ENCODE data around the gene ANKIB1.
"Not testable (repeated sequence)": the region's sequence is repeated elsewhere in the genome, so short reads cannot be mapped to it uniquely, and the experiment has no call there.

The ANKIB1 gene

DNA sequence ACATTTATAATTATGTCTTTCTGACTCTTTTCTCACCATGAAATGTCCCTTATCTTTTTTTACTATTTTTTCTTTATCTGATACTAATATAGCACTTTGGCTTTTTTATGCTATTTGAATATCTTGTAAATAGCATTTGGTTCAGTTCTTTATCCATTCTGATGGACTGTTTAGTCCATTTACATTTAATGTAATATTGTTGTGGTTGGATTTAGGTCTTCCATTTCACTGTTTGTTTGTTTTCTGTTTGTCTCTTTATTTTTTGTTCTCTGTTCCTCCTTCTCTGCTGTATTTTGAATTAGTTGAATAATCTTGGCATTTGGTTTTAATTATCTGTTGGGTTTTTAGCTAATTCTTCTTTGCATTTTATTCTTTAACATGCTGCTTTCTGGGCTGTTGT lies 89.8 kb downstream of the ANKIB1 start:
- DNase-seq = no peak

GRCh38 chr7:92336662-92337340 lies 91.0 kb downstream of the ANKIB1 start:
- no peak for DNase-seq

GRCh38 chr7:92340016-92340415 lies 94.2 kb downstream of the ANKIB1 start:
- no peak for DNase-seq

DNA sequence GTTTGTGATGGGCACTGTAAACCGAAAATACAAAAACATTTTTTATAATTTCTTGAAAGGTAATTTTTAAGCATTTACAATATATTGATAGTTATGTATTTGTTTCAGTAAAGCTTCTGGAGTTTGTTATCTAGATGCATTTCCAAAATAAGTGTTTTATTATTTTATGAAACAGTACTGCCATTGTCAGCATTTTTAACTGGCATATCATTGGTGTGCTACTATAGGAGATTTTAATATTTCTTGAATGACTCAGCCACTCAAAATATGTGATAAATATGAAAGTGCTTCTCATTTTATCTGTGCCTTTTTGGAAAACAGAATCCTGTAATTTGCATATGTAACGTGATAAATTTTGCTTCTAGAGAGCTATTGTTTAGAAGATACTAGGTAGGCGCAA lies 97.9 kb downstream of the ANKIB1 start:
- DNase-seq = no peak

DNA sequence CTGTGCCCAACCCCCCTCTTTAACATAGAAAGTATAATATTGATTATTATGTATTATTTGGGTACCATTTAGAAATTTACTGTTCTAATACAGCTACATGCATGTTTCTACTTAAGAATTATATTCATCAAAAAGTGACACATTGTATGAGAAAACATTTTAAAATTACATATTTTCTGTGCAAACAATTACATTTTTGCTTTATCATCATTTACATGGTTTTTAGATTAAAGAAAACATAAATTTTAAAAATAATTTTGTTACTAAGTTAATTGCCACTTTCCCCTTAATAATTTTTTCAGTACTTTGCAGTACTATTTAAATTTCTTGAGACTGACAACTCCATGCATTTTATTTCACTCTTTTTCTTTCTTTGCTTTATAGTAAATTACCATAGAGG lies 106.2 kb downstream of the ANKIB1 start:
- no peak for DNase-seq

DNA sequence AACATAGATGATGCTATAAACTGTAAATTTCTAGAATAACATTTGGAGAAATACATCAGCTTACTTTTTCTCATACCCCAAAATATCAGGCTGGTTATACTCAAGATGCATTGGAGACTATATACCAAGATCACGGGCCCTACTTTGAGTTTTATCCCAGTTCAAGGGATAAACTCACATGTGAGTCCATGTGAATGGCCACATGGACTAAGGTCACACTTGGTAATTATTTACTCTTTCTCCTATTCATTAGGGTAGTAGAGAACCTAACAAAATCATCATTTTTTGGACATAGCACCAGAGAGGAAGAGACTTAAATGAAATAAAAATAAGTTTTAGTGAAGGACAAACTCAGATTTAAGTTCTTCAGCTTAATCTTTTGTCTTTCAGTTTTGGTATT lies 108.4 kb downstream of the ANKIB1 start:
- DNase-seq = no peak

DNA sequence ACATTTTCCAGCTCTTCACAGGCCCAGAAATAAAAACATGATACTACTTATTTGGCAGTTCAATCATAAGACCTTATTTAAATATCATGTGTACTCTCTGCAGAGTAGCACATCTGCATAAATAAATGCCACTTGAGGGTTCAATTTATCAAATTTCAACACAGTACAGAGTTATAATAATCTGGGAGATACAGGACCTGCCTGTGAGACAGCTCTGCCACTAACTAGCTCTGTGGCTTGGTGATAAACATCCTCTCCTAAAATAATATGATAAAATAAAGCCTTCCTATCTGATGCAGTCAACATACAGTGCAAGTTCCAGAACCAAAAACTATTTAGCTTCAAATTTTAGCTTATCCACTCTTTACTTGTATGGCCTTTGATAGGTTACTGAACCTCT lies 110.6 kb downstream of the ANKIB1 start:
- no peak for DNase-seq

- no peak for DNase-seq
Measured at GRCh38 chr7:92357260-92357659, 111.5 kb downstream of the ANKIB1 start.

GRCh38 chr7:92359179-92359578 lies 113.4 kb downstream of the ANKIB1 start:
- not testable (repeated sequence) for DNase-seq

GRCh38 chr7:92359801-92360200 lies 114.0 kb downstream of the ANKIB1 start:
- no peak for DNase-seq

- no peak for DNase-seq
Measured at GRCh38 chr7:92360387-92360786, 114.6 kb downstream of the ANKIB1 start.

GRCh38 chr7:92362131-92362530 lies 116.4 kb downstream of the ANKIB1 start:
- DNase-seq = no peak

- no peak for DNase-seq
Measured at GRCh38 chr7:92366730-92367129, 121.0 kb downstream of the ANKIB1 start.

GRCh38 chr7:92368741-92369140 lies 123.0 kb downstream of the ANKIB1 start:
- DNase-seq = no peak

- no peak for DNase-seq
Measured at GRCh38 chr7:92375013-92375412, 129.2 kb downstream of the ANKIB1 start.

GRCh38 chr7:92391071-92391470 lies 145.3 kb downstream of the ANKIB1 start:
- DNase-seq = no peak

DNA sequence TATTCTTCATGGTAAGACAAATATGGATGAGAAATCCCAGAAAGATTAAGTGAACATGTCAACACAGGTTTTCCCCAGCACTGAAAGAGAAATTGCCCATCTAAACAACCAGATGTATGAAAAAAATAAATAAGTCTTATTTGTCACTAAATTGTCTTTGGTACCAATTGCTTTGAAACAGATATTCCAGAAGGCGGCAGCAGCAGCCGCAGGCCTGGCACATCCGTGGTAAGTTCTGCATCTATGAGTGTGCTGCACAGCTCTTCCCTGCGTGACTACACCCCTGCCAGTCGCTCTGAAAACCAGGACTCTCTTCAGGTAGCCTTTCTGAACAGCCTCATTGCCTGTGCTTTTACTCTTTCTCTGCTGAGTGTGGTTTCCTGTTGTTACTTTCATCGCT lies 151.8 kb downstream of the ANKIB1 start:
- no peak for DNase-seq

- DNase-seq = no peak
Measured at GRCh38 chr7:92400013-92400412, 154.2 kb downstream of the ANKIB1 start.

- DNase-seq = no peak
Measured at GRCh38 chr7:92402920-92403759, 157.4 kb downstream of the ANKIB1 start.

- no peak for DNase-seq
Measured at GRCh38 chr7:92403760-92404074, 157.9 kb downstream of the ANKIB1 start.

- DNase-seq = no peak
Measured at GRCh38 chr7:92404170-92404614, 158.4 kb downstream of the ANKIB1 start.

DNA sequence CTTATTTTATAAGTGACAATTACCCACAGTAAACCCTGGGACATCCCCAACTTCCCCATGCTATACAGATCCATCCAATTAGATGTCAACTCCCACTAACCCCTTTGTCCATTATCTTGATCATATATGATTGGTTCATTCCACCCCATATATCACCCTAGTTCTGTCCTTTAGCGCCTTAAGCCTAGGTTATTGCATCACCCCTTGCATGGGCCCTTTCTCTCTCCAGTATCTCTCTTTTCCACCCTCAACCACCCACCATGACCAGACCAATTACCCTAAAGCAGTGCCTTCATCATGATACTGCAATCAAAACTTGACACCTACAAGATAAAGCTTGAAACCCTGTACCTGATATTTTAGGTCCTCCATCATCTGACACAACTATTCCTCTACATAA lies 163.6 kb downstream of the ANKIB1 start:
- no peak for DNase-seq

DNA sequence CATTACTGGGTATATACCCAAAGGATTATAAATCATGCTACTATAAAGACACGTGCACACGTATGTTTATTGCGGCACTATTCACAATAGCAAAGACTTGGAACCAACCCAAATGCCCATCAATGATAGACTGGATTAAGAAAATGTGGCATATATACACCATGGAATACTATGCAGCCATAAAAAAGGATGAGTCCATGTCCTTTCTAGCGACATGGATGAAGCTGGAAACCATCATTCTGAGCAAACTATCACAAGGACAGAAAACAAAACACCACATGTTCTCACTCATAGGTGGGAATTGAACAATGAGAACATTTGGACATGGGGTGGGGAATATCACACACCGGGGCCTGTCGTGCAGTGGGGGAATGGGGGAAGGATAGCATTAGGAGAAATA lies 164.4 kb downstream of the ANKIB1 start:
- DNase-seq = not testable (repeated sequence)

DNA sequence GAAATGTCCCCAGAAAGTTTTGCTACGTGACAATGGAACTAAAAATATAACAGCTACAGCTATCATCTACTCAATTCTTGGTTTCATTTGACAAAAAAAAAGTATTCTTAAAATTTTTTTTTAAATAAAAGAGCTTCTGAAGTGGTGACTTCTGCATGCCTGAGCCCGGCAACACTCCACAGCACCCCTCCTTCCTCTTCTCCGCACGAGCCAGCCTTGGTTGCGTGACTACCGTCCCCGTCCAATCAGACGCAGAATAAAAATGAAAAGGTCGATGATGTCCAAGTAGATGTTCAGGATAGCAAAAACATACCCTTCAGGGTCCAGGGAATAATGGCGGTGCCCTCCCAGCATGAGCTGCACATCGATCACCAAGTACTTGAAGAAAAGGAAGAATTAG lies 167.0 kb downstream of the ANKIB1 start:
- DNase-seq = no peak

- DNase-seq = no peak
Measured at GRCh38 chr7:92413550-92413949, 167.8 kb downstream of the ANKIB1 start.

Measured in activated CD4-positive, alpha-beta T cell treated with anti-CD3 and anti-CD28 coated beads for 1 hour (primary cell).